PFSK-1 (cell line): Measurements from ENCODE around the gene TULP3.

Experiments
- POLR2AphosphoS5 ChIP-seq: IDR thresholded peaks from 2 replicates; pipeline ENCODE4 v1.6.1; 2012; ENCODE audit warnings: low read depth, mild to moderate bottlenecking, control low read depth, low read length, moderate library complexity
- SIN3A ChIP-seq: IDR thresholded peaks from 2 replicates; pipeline ENCODE4 v1.6.1; 2012; ENCODE audit warnings: mild to moderate bottlenecking, low read length, moderate library complexity, borderline replicate concordance; ENCODE audit not compliant: insufficient read depth
- TAF1 ChIP-seq: IDR thresholded peaks from 2 replicates; pipeline ENCODE4 v1.6.1; 2012; ENCODE audit warnings: low read length, control low read depth, borderline replicate concordance; ENCODE audit not compliant: insufficient read depth

DNA sequence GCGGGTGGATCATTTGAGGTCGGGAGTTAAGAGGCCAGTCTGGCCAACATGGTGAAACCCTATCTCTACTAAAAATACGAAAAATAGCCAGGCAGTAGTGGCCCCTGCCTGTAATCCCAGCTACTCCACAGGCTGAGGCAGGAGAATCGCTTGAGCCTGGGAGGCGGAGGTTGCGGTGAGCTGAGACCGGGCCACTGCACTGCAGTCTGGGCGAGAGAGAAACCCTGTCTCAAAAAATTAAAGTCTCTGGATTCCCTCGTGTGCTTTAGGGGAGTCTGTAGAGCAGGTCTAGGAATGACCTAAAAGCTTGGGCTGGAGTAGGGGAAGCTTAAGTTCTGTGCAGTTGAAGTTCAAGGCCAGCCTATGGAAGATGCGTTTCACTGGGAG lies 697 bp upstream of the TULP3 start:
- TF ChIP-seq POLR2AphosphoS5: no peak
- no peak for TF ChIP-seq TAF1
- no peak for TF ChIP-seq SIN3A
